ENCODE data around the gene CCL27.

GRCh38 chr9:34701023-34701768 lies 38.7 kb upstream of the CCL27 start:
- peak; percentile 73 for TF ChIP-seq CTCF (IDR thresholded peaks at IDR 0.05)
- TF ChIP-seq EZH2 (IDR thresholded peaks at IDR 0.05; ENCODE audit: borderline replicate concordance, insufficient read depth, low read depth, low read length, poor library complexity, severe bottlenecking) = no peak

Data from B cell (primary cell).